GM10847 (cell line): ENCODE results near the gene ENO4.

Source experiments
- POLR2A ChIP-seq: IDR thresholded peaks from 2 replicates; pipeline ENCODE4 v1.6.1; 2011; ENCODE audit not compliant: insufficient read length; ENCODE audit errors: extremely low read depth

ENO4 gene

GRCh38 chr10:116907245-116907987 lies 58.1 kb downstream of the ENO4 start:
- TF ChIP-seq POLR2A, result no peak

GRCh38 chr10:116909307-116909706 lies 60.0 kb downstream of the ENO4 start:
- no peak for TF ChIP-seq POLR2A

GRCh38 chr10:116910910-116911309 lies 61.6 kb downstream of the ENO4 start:
- no peak for TF ChIP-seq POLR2A

- no peak for TF ChIP-seq POLR2A
Observed at GRCh38 chr10:116912162-116912561, 62.9 kb downstream of the ENO4 start.

- TF ChIP-seq POLR2A, result no peak
Observed at GRCh38 chr10:116913695-116914094, 64.4 kb downstream of the ENO4 start.

- TF ChIP-seq POLR2A, result no peak
Observed at GRCh38 chr10:116915340-116915739, 66.0 kb downstream of the ENO4 start.

GRCh38 chr10:116917481-116917880 lies 68.2 kb downstream of the ENO4 start:
- TF ChIP-seq POLR2A, result no peak

- no peak for TF ChIP-seq POLR2A
Observed at GRCh38 chr10:116918583-116918982, 69.3 kb downstream of the ENO4 start.

- TF ChIP-seq POLR2A, result no peak
Observed at GRCh38 chr10:116919164-116919563, 69.9 kb downstream of the ENO4 start.

- no peak for TF ChIP-seq POLR2A
Observed at GRCh38 chr10:116919706-116920105, 70.4 kb downstream of the ENO4 start.

- TF ChIP-seq POLR2A, result no peak
Observed at GRCh38 chr10:116925056-116925455, 75.8 kb downstream of the ENO4 start.

- no peak for TF ChIP-seq POLR2A
Observed at GRCh38 chr10:116926426-116926825, 77.1 kb downstream of the ENO4 start.

GRCh38 chr10:116931806-116932205 lies 82.5 kb downstream of the ENO4 start:
- TF ChIP-seq POLR2A, result no peak
